Stimulated activated CD4-positive, alpha-beta T cell treated with anti-CD3 and anti-CD28 coated beads, Interleukin-4, amount 100 ng/mL, for 4 hours (primary cell): ENCODE results near the gene BCL2.

Source experiments
- DNase-seq, 2 experiments: peaks; one replicate each; pipeline ENCODE4 v3.0.0-alpha.2; 2020

The BCL2 gene

DNA sequence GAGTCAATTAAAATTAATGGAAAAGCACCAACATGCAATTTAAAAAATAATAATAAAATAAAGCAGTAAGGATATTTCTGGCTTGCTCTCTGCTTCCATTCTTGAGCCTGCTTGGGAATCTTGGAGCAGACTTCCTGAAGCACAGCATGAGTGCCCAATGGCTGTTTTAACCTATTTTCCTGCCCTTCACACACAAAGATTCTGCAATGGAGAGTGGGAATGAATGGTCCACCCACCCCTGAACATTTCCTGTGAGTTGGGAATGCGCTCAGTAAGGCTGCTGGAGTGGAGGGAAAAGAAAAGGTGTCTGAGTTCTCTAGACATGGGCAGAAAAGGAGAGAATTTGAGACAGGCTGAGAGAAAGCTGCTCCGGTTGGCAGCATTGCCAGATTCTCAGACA, 140.6 kb downstream of the BCL2 start:
- no peak for DNase-seq

DNA sequence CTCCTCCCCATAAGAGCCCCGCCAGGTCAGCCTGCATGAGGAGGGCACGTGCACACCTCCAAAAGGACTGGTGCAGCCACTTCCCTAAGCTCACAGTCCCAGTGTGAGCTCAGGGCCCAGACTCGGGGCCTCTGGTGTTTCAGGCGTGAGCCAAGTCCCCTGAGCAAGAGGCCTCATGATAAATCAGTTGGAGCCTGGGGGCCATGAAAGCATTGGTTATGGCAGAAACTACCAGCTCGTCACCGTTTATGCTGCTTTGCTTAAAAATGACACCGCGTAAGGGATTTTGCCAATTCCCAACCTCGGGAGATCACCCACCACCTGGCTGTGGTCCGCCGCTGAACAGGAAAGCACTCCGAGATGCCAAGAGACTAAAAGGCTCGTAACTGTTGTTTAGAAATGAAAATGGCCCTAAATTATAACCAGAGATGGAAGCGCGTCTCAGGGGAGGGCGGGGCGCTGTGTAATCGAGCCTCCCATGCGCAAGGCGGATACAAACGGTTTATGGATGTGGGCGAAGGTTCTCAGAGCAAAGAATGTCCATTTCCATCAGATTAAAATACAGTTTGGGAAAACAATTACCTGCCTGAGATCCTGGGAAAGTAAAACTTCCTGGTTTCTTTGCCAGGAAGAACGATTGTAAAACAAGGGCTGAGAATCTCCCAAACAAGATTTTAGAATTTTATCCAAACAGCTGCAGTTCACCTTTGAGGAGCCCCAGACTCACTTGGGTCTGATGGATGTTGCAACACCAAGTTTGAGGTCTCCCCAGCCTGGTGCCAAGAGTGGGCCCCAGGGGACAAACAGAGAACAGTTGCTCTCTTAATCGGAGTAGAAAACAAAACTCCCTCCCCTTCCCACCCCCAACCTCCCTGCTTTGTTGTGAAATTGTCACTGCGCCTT, 141.4 kb downstream of the BCL2 start:
- no peak for DNase-seq

DNA sequence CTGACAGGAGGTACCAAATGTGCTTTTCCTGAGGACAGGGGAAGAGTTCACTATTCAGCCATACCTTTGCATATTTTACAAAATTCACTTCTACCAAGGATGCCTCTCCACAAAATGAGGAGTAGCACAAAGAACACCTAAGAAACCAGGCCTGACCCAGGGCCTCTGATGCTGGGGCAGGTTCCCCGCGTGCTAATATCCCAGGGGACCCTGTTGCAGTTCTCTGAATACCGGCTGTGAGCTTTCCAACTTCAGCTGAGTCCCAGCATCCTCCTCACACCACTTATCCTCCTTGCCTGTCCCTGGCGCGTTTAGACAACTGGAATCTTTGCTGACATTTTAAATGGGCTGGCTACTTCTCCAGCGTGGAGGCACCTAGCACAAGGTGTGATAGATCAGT, 142.3 kb downstream of the BCL2 start:
- DNase-seq, result no peak

DNA sequence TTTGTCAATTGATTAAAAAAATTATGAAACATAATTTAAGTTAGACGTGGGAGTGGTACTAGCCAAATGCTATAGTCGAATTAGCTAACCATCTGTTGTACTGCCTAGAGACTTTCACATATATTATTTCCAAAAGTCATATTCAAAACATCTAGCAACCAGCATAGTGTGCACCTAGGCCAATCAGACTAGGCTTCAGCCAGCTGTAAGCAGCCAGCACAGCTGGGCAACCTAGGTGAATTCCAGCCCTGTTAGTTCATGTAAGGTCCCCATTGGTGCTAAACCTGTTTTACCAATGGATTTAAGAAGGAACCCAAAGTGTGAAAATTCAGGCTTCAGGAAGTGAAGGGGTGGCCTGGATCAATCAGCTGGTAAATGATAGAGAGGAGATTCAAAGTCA, 144.3 kb downstream of the BCL2 start:
- no peak for DNase-seq

DNA sequence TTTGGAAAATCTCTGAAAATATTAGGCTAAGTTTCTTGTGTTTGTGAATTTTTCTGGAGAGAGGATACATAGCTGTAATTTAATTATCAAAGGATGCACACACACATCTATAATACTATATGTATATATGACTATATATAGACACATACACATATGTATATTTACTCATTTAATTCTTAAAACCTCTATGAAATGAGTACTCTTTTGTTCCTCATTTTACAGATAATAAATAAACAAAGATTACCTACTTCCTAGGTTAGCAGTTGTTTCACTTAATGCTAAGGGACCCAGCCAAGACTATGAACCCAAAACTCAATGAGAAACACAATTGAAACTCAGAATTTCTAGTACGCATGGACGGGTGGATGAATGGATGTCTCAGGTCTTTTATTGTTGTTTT, 145.6 kb downstream of the BCL2 start:
- no peak for DNase-seq

DNA sequence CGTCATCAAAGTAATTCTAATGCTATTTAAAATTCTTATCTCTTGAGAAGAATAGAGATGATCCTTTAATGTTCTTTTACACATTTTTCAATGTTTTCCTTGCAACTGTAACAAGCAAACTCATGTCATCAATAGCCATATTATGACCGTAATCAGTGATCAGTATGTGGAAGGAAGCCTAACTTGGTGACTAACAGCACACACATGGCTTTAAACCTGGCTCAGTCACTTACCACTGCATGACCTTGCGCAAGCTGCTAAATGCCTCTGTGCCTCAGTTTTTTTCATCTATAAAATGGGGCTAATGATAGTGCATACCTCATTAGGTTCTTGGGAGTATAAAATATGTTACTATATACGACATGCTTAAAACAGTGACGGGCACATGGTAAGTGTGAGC, 149.7 kb downstream of the BCL2 start:
- no peak for DNase-seq

DNA sequence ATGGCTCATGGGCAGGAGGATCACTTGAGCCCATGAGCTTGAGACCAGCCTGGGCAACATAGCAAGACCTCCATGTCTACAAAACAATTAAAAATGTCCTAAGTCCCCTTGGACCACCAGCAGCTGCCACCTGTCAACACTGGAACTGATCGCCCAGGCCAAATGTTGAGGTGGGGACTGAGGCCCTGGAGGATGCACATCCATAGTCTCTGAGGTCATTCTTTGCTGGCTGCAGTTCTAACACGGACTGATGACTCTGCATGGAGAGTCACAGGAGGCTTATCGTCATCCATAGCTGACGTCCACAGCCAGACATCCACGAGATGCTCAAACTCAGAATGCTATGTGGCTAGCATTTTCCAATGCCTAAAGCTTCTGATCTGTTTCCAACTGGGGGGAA, 151.3 kb downstream of the BCL2 start:
- DNase-seq, result no peak

DNA sequence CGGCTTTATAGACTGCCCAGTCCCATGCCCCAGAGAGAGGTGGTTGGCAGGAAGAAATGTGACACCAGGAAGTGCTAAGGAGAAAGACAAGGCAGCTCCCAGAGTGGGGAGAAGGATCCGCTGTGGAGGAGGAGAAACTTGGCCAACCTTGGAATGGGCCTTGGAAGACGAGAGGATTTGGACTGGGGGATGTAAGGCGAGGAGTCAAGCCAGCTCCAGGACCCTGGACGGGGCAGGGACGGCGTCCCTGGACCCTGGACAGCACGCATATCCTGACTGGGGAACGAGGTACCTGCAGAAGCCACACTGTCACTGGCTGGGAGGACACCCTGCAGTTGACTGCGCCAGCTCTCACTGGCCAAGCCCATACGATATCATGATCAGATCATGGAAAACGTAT, 153.4 kb downstream of the BCL2 start:
- no peak for DNase-seq

DNA sequence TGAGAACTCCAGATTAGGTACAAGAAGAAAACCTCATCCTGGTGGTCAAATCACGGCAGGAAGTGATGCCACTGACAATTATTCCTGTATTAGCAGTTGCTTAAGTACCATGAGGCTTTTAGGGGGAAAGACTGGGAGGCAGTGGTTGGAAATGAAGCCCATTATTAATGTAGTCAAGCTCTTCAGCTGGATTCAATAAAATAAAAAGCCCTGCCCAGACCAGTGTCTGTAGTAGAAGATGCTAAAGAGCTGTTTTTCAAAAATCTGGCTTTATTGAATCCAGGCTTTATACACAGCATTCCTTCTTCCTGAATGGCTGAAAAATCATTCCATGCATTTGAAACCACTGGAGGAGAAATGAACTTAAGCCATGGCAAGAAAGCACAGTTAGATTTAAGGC, 155.2 kb downstream of the BCL2 start:
- no peak for DNase-seq

DNA sequence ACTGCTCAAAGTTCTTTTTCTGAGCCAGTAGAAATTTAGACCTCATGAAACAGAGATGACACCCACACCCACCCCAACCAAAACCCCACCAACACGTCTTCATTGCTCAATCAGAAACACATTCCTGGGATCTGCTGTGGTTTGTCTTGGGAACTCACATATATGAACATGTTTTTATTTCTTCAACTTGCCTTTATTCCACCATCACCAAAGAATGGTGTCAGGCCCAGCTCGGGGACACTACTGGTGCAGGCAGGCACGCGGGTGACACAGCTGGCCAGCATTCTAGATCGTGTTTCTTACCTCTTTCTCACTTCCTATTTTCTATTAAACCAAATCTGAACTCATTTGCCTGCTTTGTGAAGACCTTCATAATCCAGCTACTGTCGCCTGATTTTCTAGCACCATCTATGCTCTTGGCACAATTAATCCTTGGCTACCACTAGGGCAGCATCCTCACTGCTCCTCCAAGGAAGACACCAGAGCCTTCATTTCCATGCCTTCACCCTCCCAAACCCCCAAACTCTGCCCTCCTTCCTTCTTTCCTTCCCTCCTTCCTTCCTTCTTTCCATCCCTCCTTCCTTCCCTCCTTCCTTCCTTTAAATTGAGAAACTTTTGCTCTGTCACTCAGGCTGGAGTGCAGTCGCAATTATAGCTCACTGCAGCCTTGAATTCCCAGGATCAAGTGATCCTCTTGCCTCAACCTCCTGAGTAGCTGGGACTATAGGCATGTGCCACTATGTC, 157.1 kb downstream of the BCL2 start:
- DNase-seq, result no peak

DNA sequence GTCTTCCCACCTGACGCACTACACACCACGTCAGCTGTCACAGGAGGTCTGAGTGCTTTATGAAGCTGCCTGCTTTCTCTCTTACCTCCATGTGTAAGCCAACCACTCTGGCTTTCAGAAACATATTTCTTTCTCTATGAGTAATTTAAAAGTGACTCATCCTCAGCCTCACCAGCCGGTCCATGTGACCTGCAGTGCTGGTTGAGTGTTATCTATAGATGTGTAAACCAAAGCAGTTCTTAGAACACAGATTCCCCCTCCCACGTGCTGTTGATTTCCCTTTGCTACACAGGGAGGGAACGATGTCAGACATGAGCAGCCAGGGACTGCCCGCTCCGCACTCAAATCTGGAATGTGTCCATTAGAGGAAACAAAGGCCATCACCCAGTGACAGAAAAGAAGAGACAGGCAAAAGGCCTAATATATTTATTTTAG, 157.8 kb downstream of the BCL2 start:
- peak; percentile 63 to 87 for DNase-seq

DNA sequence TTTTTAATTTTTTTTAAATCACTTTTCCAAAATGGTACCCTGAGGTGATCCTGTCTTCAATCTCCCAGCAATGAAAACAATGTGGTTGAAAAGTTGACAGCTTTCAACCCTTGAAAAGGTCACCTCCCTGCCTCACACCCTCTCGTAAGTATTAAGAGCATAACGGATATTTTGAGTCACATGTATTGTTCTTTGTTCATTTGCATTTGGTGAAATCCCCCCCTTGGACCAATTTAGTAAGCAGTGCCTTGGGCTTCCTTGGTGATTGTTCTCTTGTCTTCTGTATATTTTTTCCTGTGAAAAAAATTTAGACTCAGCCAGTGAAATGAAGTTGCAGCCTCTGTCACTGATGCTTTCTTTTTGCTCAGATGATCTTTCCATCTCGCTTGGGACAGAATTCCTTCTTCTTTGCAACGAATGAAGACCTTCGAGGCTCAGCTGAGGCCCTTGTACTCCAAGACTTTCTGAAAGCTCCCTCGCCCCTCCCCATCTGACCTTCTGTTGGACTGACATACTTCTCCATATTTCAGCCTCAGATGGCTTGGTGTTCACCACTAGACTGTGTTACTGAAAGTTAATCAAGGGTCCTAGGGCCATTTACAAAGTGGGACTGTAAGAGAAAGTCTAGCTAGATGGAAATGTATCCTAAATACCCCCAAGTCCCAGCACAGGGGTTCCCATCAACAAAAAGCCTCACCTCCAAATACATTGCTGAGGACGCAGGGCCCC, 158.4 kb downstream of the BCL2 start:
- peak in 1 of 2 experiments; percentile 62 for DNase-seq

DNA sequence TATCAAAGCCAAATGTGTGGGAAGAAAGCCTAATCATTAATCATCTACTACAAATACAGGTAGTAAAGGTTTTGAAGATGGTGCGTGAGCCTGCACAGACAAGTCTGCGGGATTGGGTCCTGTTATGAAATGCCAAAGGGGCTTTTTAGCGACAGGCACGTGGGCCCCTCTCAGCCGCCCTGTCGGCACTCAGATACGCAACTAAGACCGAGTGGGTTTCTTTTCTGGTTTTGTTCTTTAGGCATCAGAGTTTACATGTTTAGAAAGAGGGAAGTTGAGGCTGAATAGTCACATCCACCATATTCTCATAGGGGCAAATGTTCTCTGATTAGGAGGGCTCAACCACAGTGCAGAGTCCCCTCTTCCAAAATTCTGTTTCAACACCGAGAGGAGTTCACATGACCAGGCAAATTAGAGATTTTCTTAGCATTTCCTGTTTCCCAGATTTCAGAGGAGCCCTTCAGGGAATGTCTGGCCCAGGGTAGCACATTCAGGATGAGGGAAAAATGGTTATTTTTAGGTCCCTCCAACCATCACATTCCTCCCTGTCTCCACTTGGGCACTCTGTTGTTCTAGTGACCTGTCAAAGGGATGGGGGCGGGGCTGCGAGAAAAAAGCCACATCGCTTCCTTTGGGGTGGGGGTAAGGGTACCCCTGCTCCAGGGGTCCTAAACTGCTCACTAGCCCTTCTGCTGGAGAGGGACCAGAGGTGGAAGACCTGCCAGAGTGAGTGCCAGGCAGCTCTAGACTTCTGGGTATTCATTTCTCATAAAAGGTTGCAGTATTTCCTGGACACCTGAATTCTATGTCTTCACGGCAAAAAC, 159.2 kb downstream of the BCL2 start:
- no peak for DNase-seq

DNA sequence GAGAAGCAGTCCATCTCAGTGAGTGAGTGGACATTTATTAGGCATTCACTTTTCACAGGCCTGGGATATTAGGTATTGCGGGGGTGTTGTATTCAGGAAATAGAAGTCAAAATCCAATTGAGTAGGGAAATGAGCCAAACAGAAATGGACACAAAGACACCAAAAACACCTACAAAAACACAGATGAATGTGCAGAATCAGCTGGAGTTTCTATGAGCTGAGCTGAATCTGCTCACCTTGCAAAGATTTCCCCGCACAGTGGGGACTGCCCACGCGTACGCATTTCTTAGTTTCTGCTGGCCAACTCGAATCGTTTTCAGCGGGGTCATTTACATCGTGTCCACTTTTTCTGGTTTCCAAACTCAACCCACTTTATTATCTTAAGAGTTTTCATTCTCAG, 160.0 kb downstream of the BCL2 start:
- no peak for DNase-seq

DNA sequence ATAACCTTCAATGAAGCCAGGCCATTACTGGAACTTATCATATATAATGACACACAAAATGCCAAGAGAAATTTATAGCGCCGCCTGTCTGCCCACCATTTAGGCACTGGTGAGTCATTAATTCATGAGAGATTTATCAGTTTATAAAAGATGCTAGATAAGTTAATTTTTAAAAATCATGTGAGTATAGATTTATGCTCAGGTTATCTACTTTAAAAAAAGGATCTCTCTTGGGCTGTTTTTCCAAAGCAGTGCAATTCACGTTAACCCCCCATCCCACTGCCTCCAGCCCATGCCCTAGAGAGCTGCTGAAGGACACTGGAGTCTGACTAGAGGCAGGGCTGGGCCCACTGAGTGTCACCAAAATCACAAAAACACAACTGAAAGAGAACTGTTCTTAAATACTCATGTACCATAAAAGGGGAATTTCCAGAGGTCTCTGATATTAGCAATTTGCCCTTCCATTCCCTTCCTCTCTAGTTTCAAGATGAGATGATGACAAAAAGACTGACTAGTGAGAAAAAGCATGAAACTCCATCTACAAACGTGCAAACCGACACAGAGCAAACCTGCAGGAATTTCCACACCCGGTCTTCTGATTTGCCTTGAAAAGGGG, 160.8 kb downstream of the BCL2 start:
- peak in 1 of 2 experiments; percentile 49 for DNase-seq

DNA sequence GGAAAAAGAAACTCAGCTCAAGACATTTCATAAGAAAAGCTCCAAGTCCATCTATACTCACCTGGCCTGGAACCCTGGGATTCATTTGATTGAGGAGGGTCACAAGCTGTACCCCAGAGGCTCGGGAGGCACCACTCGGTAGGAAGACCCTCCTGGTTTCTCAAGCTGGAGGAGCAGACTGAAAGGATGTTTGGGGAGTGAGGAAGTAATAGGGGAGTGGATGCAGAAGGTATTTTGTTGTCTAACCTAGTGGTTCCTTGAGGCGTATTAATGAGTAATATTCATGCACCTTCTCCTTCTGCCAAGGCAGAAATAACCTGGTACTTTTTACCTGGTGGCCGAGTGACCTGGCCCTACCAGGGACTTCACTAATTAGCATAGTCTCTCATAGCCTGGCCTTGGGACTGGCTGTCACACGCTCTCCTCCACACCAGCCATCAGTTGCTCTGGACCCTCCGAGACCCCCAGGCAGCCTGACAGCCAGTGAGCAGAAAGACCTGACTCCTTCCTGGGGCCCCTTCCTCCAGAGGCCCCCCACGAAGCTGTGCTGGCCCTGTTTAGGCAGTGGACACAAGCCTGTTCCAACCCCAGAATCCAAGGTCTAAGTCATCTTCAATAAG, 161.4 kb downstream of the BCL2 start:
- DNase-seq, result no peak

DNA sequence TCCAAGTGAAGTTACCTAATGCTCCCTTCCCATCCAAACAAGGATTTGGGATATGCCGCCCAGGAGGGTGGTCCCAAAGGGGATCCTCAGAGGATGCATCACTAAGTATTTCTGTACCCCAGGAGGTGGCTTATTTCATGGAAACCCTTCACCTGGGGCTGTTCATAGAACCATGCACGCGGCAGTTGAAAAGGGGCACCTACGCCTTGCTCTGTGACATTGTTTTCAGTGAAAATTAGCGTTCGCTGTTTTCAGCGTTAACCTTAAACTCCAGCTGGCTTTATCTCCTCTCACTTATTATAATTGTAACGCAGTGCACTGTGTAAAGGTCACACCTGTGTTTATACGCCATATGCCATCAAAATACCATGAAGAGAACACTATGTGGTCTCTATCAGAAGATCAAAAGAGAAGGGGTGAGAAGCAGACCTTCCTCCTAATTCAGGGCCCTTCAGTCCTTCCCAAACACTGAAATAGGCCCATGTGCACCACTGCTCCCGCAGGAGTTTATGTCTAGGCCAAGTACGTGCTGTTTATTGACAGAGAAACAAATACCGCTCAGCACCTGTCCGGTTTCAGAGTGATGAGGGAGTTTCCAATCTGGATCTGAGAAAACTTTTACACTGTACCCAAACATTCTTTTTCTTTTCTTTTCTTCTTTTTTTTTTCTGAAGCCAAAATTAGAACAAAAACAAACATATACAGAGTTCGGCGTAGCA, 162.1 kb downstream of the BCL2 start:
- DNase-seq, result peak in 1 of 2 experiments; percentile 35

DNA sequence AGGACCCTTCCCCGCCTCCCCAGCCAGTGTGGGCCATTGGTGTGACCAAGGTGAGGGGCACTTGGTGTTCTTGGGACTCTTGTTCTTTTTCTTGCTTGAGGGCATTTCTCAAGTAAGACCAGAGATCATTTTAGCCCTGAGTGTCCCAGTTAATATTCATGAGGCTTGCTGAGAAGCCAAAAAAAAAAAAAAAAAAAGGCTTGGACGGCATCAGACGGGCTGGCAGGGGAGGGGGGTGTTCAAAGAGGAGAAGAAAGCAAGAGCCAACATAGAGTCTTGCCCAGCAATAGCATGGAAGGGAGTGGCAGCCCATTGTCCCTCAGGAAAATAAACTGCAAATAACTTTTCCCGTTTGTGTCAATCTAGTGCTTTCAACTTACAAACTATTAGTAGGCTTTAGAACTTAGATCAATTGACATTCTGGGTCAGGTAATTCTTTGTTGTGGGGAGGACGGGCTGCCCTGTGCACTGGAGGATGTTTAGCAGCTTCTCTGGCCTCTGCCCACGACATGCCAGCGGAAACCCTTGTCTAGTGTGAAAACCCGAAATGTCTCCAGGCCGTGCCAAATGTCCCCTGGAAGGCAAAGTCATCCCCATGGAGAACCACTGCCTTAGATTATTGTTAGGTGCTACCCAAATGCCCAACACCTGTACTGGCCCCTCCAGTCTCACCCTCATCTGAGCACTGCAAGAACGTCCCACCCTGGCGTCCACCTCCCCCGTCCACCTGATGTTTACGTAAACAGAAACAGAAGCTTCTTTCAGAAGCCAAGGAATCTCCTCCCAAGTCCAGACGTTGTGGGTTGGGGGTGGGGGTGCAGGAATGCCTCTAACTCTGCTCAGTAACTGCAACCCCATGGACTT, 163.4 kb downstream of the BCL2 start:
- no peak for DNase-seq

DNA sequence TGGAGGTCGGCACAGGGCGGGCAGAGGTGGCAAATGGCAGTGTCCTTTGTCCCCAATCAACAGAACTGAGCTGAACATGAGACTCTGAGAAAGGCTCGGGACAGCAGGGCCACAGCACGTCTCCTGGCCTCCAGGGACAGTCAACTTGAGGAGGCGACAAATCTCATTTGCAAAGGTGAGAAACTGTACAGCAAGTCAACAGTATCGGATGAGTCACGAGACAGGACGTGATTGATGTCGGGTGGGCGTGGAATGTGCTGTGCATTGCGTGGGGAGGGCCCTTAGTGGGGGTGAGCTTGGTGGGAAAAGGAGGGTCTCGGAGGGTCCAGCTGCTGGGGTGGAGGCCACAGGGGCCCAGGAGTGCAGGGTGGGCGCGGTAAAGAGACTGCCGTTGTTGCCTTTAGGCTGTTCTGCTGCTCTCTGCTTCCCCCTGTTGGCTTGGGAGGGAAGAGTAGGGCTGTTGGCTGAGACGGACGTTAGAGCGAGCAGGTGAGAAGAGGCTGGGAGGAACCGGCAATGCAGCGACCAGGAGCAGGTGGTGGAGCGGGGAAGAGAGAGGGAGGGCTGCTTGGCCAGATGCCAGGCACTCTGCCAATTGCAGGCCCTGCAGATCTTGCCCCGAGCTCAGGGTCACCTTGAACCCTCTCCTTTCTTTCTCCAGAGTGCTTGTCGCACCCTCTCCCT, 164.3 kb downstream of the BCL2 start:
- peak; percentile 68 to 89 for DNase-seq
